ENCODE results near the gene CGB8.
"Not testable (repeated sequence)": the region's sequence is repeated elsewhere in the genome, so short reads cannot be mapped to it uniquely, and the experiment has no call there.

Gene CGB8

GRCh38 chr19:49043548-49043947, 5.4 kb downstream of the CGB8 start, which contains the start of gene CGB5:
CGB5 (plus strand) TSS chr19:49043848; CDS start chr19:49044210, 362 bp downstream.
- not testable (repeated sequence) for H3K4me3 ChIP-seq (ENCODE audit: low read length in 2 of 2); H3K9me3 ChIP-seq (ENCODE audit: control insufficient read depth in 2 of 2, low read length in 2 of 2); H3K36me3 ChIP-seq (ENCODE audit: control insufficient read depth in 2 of 2, insufficient read depth in 2 of 2, low read length in 2 of 2); H3K27me3 ChIP-seq (ENCODE audit: control insufficient read depth in 1 of 2, insufficient read depth in 2 of 2, low read length in 2 of 2); H3K4me1 ChIP-seq (ENCODE audit: control insufficient read depth, insufficient read depth, low read length); H3K27ac ChIP-seq (ENCODE audit: low read length); H3K9ac ChIP-seq (ENCODE audit: low read length in 2 of 2)

- H3K4me1 ChIP-seq (ENCODE audit: control insufficient read depth, insufficient read depth, low read length); H3K36me3 ChIP-seq (ENCODE audit: control insufficient read depth in 2 of 2, insufficient read depth in 2 of 2, low read length in 2 of 2): not testable (repeated sequence)
Measured at GRCh38 chr19:49042666-49043065, 6.2 kb downstream of the CGB8 start.

GRCh38 chr19:49042177-49042576, 6.7 kb downstream of the CGB8 start:
- Histone ChIP-seq H3K27ac (ENCODE audit: low read length) (no peak overlapping the region), H3K4me1 (ENCODE audit: control insufficient read depth, insufficient read depth, low read length) (no peaks in the 10 kb centered on the region), H3K27me3 (ENCODE audit: control insufficient read depth in 1 of 2, insufficient read depth in 2 of 2, low read length in 2 of 2) (no peaks in the 10 kb centered on the region), H3K36me3 (ENCODE audit: control insufficient read depth in 2 of 2, insufficient read depth in 2 of 2, low read length in 2 of 2) (no peaks in the 10 kb centered on the region), H3K9me3 (ENCODE audit: control insufficient read depth in 2 of 2, low read length in 2 of 2) (no peaks in the 10 kb centered on the region), H3K4me3 (ENCODE audit: low read length in 2 of 2) (no peak overlapping the region), H3K9ac (ENCODE audit: low read length in 2 of 2) (no peak overlapping the region)

More at GRCh38 chr19:49042666-49043065, 6.2 kb downstream of the CGB8 start:
- not testable (repeated sequence) for H3K9ac ChIP-seq (ENCODE audit: low read length in 2 of 2); H3K27ac ChIP-seq (ENCODE audit: low read length); H3K9me3 ChIP-seq (ENCODE audit: control insufficient read depth in 2 of 2, low read length in 2 of 2); H3K27me3 ChIP-seq (ENCODE audit: control insufficient read depth in 1 of 2, insufficient read depth in 2 of 2, low read length in 2 of 2); H3K4me3 ChIP-seq (ENCODE audit: low read length in 2 of 2)

- not testable (repeated sequence) for H3K27me3 ChIP-seq (ENCODE audit: control insufficient read depth in 1 of 2, insufficient read depth in 2 of 2, low read length in 2 of 2); H3K27ac ChIP-seq (ENCODE audit: low read length)
Measured at GRCh38 chr19:49039736-49040135, 9.2 kb downstream of the CGB8 start.

GRCh38 chr19:49038557-49039276, 10.2 kb downstream of the CGB8 start:
- H3K36me3 ChIP-seq (ENCODE audit: control insufficient read depth in 2 of 2, insufficient read depth in 2 of 2, low read length in 2 of 2); H3K9ac ChIP-seq (ENCODE audit: low read length in 2 of 2); H3K4me3 ChIP-seq (ENCODE audit: low read length in 2 of 2); H3K27ac ChIP-seq (ENCODE audit: low read length); H3K9me3 ChIP-seq (ENCODE audit: control insufficient read depth in 2 of 2, low read length in 2 of 2); H3K27me3 ChIP-seq (ENCODE audit: control insufficient read depth in 1 of 2, insufficient read depth in 2 of 2, low read length in 2 of 2); H3K4me1 ChIP-seq (ENCODE audit: control insufficient read depth, insufficient read depth, low read length): not testable (repeated sequence)

More at GRCh38 chr19:49039736-49040135, 9.2 kb downstream of the CGB8 start:
- H3K4me1 ChIP-seq (ENCODE audit: control insufficient read depth, insufficient read depth, low read length); H3K36me3 ChIP-seq (ENCODE audit: control insufficient read depth in 2 of 2, insufficient read depth in 2 of 2, low read length in 2 of 2); H3K9me3 ChIP-seq (ENCODE audit: control insufficient read depth in 2 of 2, low read length in 2 of 2); H3K9ac ChIP-seq (ENCODE audit: low read length in 2 of 2); H3K4me3 ChIP-seq (ENCODE audit: low read length in 2 of 2): not testable (repeated sequence)

- H3K9me3 ChIP-seq (ENCODE audit: control insufficient read depth in 2 of 2, low read length in 2 of 2); H3K36me3 ChIP-seq (ENCODE audit: control insufficient read depth in 2 of 2, insufficient read depth in 2 of 2, low read length in 2 of 2); H3K9ac ChIP-seq (ENCODE audit: low read length in 2 of 2); H3K27ac ChIP-seq (ENCODE audit: low read length); H3K27me3 ChIP-seq (ENCODE audit: control insufficient read depth in 1 of 2, insufficient read depth in 2 of 2, low read length in 2 of 2); H3K4me1 ChIP-seq (ENCODE audit: control insufficient read depth, insufficient read depth, low read length); H3K4me3 ChIP-seq (ENCODE audit: low read length in 2 of 2): not testable (repeated sequence)
Measured at GRCh38 chr19:49038111-49038510, 10.8 kb downstream of the CGB8 start.

- H3K27ac ChIP-seq (ENCODE audit: low read length); H3K4me1 ChIP-seq (ENCODE audit: control insufficient read depth, insufficient read depth, low read length); H3K9ac ChIP-seq (ENCODE audit: low read length in 2 of 2); H3K36me3 ChIP-seq (ENCODE audit: control insufficient read depth in 2 of 2, insufficient read depth in 2 of 2, low read length in 2 of 2); H3K27me3 ChIP-seq (ENCODE audit: control insufficient read depth in 1 of 2, insufficient read depth in 2 of 2, low read length in 2 of 2); H3K9me3 ChIP-seq (ENCODE audit: control insufficient read depth in 2 of 2, low read length in 2 of 2); H3K4me3 ChIP-seq (ENCODE audit: low read length in 2 of 2): not testable (repeated sequence)
Measured at GRCh38 chr19:49036815-49037214, 12.1 kb downstream of the CGB8 start, which contains the start of gene CGB1. CGB1 (minus strand) TSS chr19:49036895; CDS start chr19:49036711, 184 bp downstream.

- not testable (repeated sequence) for H3K27me3 ChIP-seq (ENCODE audit: control insufficient read depth in 1 of 2, insufficient read depth in 2 of 2, low read length in 2 of 2)
Measured at GRCh38 chr19:49031642-49032301, 17.1 kb downstream of the CGB8 start, which contains the start of gene CGB2. CGB2 (plus strand) TSS chr19:49031890; CDS start chr19:49032096, 206 bp downstream.

GRCh38 chr19:49030323-49030722, 18.6 kb downstream of the CGB8 start:
- H3K27ac ChIP-seq (ENCODE audit: low read length); H3K9me3 ChIP-seq (ENCODE audit: control insufficient read depth in 2 of 2, low read length in 2 of 2); H3K9ac ChIP-seq (ENCODE audit: low read length in 2 of 2); H3K27me3 ChIP-seq (ENCODE audit: control insufficient read depth in 1 of 2, insufficient read depth in 2 of 2, low read length in 2 of 2); H3K36me3 ChIP-seq (ENCODE audit: control insufficient read depth in 2 of 2, insufficient read depth in 2 of 2, low read length in 2 of 2); H3K4me3 ChIP-seq (ENCODE audit: low read length in 2 of 2); H3K4me1 ChIP-seq (ENCODE audit: control insufficient read depth, insufficient read depth, low read length): not testable (repeated sequence)

More at GRCh38 chr19:49031642-49032301, 17.1 kb downstream of the CGB8 start, which contains the start of gene CGB2:
- H3K4me1 ChIP-seq (ENCODE audit: control insufficient read depth, insufficient read depth, low read length); H3K9ac ChIP-seq (ENCODE audit: low read length in 2 of 2); H3K4me3 ChIP-seq (ENCODE audit: low read length in 2 of 2); H3K27ac ChIP-seq (ENCODE audit: low read length); H3K9me3 ChIP-seq (ENCODE audit: control insufficient read depth in 2 of 2, low read length in 2 of 2); H3K36me3 ChIP-seq (ENCODE audit: control insufficient read depth in 2 of 2, insufficient read depth in 2 of 2, low read length in 2 of 2): not testable (repeated sequence)

GRCh38 chr19:49029749-49030148, 19.2 kb downstream of the CGB8 start:
- not testable (repeated sequence) for H3K4me3 ChIP-seq (ENCODE audit: low read length in 2 of 2); H3K9me3 ChIP-seq (ENCODE audit: control insufficient read depth in 2 of 2, low read length in 2 of 2); H3K9ac ChIP-seq (ENCODE audit: low read length in 2 of 2); H3K4me1 ChIP-seq (ENCODE audit: control insufficient read depth, insufficient read depth, low read length); H3K27ac ChIP-seq (ENCODE audit: low read length); H3K36me3 ChIP-seq (ENCODE audit: control insufficient read depth in 2 of 2, insufficient read depth in 2 of 2, low read length in 2 of 2); H3K27me3 ChIP-seq (ENCODE audit: control insufficient read depth in 1 of 2, insufficient read depth in 2 of 2, low read length in 2 of 2)

GRCh38 chr19:49028686-49029085, 20.2 kb downstream of the CGB8 start:
- not testable (repeated sequence) for H3K9me3 ChIP-seq (ENCODE audit: control insufficient read depth in 2 of 2, low read length in 2 of 2); H3K9ac ChIP-seq (ENCODE audit: low read length in 2 of 2); H3K4me3 ChIP-seq (ENCODE audit: low read length in 2 of 2); H3K36me3 ChIP-seq (ENCODE audit: control insufficient read depth in 2 of 2, insufficient read depth in 2 of 2, low read length in 2 of 2); H3K27ac ChIP-seq (ENCODE audit: low read length); H3K27me3 ChIP-seq (ENCODE audit: control insufficient read depth in 1 of 2, insufficient read depth in 2 of 2, low read length in 2 of 2); H3K4me1 ChIP-seq (ENCODE audit: control insufficient read depth, insufficient read depth, low read length)

Measured in stomach smooth muscle (tissue), 2 donors.